ENCODE results near the gene POU5F2.

GRCh38 chr5:93715327-93715726 lies 26.1 kb downstream of the POU5F2 start:
- TF ChIP-seq EZH2 (IDR thresholded peaks at IDR 0.05; ENCODE audit: borderline replicate concordance, insufficient read depth, low read depth, low read length, poor library complexity, severe bottlenecking), result no peak
- no peak for TF ChIP-seq CTCF (IDR thresholded peaks at IDR 0.05)

Measured in B cell (primary cell).